ENCODE measurements around the gene PEX26. TPM values are rescaled to one million over a fixed set of nuclear protein-coding genes. Genes with fewer than 3 reads are reported as not detected.

Gene PEX26
- total and polyA plus RNA-seq, 2 of the 13 experiments (the other 11 are each of a cell fraction or from before 2014, with no cell fraction given) = 10.6 to 25.1 TPM

GRCh38 chr22:18148293-18148965, 70.6 kb downstream of the PEX26 start (continued):
- TF ChIP-seq ZFAT (CRISPR knock-in tag; conservative IDR thresholded peaks at IDR 0.05) = no peak
- peak; percentile 96 for TF ChIP-seq MED1 (CRISPR knock-in tag; IDR thresholded peaks at IDR 0.05)
- TF ChIP-seq MTF1 (CRISPR knock-in tag; IDR thresholded peaks at IDR 0.05) = no peak
- no peak for TF ChIP-seq JARID2 (CRISPR knock-in tag; IDR thresholded peaks at IDR 0.05; ENCODE audit: insufficient replicate concordance)
- TF ChIP-seq LBX2 (CRISPR knock-in tag; IDR thresholded peaks at IDR 0.05; ENCODE audit: borderline replicate concordance) = no peak
- TF ChIP-seq KLF13 (CRISPR knock-in tag; IDR thresholded peaks at IDR 0.05) = no peak
- 0 out of 2 replicates have a peak, but pooled peaks have one; percentile 57 for TF ChIP-seq XBP1 (CRISPR knock-in tag; IDR thresholded peaks at IDR 0.05)
- TF ChIP-seq RCOR2 (CRISPR knock-in tag; IDR thresholded peaks at IDR 0.05) = peak; percentile 64; the same call in 1 of the 2 replicates
- TF ChIP-seq ZNF18 (CRISPR knock-in tag; IDR thresholded peaks at IDR 0.05; ENCODE audit: insufficient replicate concordance) = no peak
- no peak for TF ChIP-seq ZNF207 (IDR thresholded peaks at IDR 0.05; ENCODE audit: borderline replicate concordance)
- peak; percentile 82 for TF ChIP-seq RARA (CRISPR knock-in tag; IDR thresholded peaks at IDR 0.05)
- TF ChIP-seq ZNF33A (CRISPR knock-in tag; IDR thresholded peaks at IDR 0.05; ENCODE audit: borderline replicate concordance) = 0 out of 2 replicates have a peak, but pooled peaks have one; percentile 61
- TF ChIP-seq ZNF761 (CRISPR knock-in tag; conservative IDR thresholded peaks at IDR 0.05) = no peak
- TF ChIP-seq ELF1 (CRISPR knock-in tag; IDR thresholded peaks at IDR 0.05) = 0 out of 2 replicates have a peak, but pooled peaks have one; percentile 28
- TF ChIP-seq U2AF2 (IDR thresholded peaks at IDR 0.05; ENCODE audit: low read depth, low read length) = no peak
- TF ChIP-seq NR2F6 (IDR thresholded peaks at IDR 0.05) = peak; percentile 48; the same call in 1 of the 2 replicates
- peak; percentile 80 for TF ChIP-seq NR2F6 (CRISPR knock-in tag; IDR thresholded peaks at IDR 0.05)
- no peak for TF ChIP-seq HDAC6 (IDR thresholded peaks at IDR 0.05; ENCODE audit: low read depth, low read length)
- peak; percentile 45; the same call in 1 of the 2 replicates for TF ChIP-seq PBX2 (CRISPR knock-in tag; IDR thresholded peaks at IDR 0.05)
- peak; percentile 52; the same call in 1 of the 2 replicates for TF ChIP-seq ZNF460 (CRISPR knock-in tag; IDR thresholded peaks at IDR 0.05; ENCODE audit: borderline replicate concordance)
- TF ChIP-seq HNF1B (CRISPR knock-in tag; IDR thresholded peaks at IDR 0.05) = peak; percentile 85
- no peak for TF ChIP-seq E2F1 (CRISPR knock-in tag; IDR thresholded peaks at IDR 0.05)
- TF ChIP-seq GATA4 (IDR thresholded peaks at IDR 0.05; ENCODE audit: borderline replicate concordance, low read depth) = peak; percentile 74; the same call in 1 of the 2 replicates
- TF ChIP-seq CCDC6 (CRISPR knock-in tag; IDR thresholded peaks at IDR 0.05) = no peak
